ENCODE data around the gene MAP2. TPM values are rescaled to one million over a fixed set of nuclear protein-coding genes. Genes with fewer than 3 reads are reported as not detected.

Gene MAP2
- total and polyA plus RNA-seq, 2 donors from 2014 or later: 3.6 to 11.4 TPM

DNA sequence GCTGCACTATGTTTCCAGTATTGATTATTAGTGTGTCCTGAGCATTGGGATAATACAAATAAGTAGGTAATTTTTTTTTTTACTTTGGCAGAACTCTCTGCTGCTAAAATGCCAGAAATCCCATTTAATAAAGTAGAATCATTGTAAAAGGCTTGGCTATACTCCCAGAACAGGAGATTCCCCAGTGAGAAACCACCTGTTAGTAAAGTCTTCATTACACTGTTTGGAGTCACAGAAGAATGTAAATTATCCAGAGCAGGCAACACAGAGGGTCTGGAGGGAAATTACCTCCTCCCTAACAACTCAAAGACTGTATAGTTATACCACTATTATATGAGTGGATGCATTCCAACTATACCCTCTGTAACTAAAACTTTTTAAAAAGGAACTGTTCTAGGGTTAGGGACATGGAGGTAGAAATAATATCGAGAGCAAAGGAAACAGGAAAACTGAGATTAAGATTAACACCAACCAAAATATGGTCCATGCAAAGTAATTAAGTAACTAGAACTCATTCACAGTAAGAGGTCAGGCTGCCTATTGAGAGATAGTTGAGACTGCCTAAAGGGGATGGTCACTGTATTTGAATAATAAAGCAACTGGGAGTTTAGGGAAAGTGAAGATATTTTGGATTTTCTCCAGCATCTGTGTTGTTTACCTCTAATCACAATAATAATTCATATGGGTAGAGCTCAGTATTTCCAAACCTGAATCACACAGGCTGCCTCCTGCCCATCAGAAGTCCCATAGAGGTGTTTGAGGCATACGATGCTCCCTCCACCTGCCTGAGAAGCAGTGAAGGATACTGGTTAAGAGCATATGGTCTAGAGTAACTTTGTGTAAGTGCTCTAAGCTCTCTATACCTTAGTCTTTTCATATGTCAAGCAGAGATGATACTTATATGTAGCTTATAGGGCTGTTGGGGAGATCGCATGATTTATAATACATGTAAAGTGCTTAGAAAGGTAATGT is 34.4 kb downstream of the MAP2 start:
- Histone ChIP-seq H3K9ac (ENCODE audit: low read length in 3 of 3) (no peak overlapping the region), H3K9me3 (ENCODE audit: control insufficient read depth in 2 of 3, insufficient read depth in 1 of 3, low read length in 3 of 3) (no peaks in the 10 kb centered on the region), H3K4me1 (ENCODE audit: control insufficient read depth in 2 of 3, insufficient read depth in 2 of 3, low read depth in 1 of 3, low read length in 3 of 3) (no peaks in the 10 kb centered on the region), H3K36me3 (ENCODE audit: control insufficient read depth in 2 of 3, insufficient read depth in 3 of 3, low read length in 3 of 3) (no peaks in the 10 kb centered on the region), H3K4me3 (ENCODE audit: low read length in 3 of 3) (no peak overlapping the region), H3K27ac (ENCODE audit: low read depth in 2 of 2, low read length in 2 of 2) (no peak overlapping the region), H3K27me3 (ENCODE audit: control insufficient read depth, insufficient read depth, low read length) (no peaks in the 10 kb centered on the region)
- TF ChIP-seq, protein P1, sequence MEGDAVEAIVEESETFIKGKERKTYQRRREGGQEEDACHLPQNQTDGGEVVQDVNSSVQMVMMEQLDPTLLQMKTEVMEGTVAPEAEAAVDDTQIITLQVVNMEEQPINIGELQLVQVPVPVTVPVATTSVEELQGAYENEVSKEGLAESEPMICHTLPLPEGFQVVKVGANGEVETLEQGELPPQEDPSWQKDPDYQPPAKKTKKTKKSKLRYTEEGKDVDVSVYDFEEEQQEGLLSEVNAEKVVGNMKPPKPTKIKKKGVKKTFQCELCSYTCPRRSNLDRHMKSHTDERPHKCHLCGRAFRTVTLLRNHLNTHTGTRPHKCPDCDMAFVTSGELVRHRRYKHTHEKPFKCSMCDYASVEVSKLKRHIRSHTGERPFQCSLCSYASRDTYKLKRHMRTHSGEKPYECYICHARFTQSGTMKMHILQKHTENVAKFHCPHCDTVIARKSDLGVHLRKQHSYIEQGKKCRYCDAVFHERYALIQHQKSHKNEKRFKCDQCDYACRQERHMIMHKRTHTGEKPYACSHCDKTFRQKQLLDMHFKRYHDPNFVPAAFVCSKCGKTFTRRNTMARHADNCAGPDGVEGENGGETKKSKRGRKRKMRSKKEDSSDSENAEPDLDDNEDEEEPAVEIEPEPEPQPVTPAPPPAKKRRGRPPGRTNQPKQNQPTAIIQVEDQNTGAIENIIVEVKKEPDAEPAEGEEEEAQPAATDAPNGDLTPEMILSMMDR (IDR thresholded peaks at IDR 0.05; ENCODE audit: borderline replicate concordance, extremely low read depth, insufficient read depth): no peak
- no peak for FAIRE-seq
- intact Hi-C loops (cut with DNase I): no loop called here
- DNase-seq: peak in 2 of 5 donors; percentile 32 to 52

DNA sequence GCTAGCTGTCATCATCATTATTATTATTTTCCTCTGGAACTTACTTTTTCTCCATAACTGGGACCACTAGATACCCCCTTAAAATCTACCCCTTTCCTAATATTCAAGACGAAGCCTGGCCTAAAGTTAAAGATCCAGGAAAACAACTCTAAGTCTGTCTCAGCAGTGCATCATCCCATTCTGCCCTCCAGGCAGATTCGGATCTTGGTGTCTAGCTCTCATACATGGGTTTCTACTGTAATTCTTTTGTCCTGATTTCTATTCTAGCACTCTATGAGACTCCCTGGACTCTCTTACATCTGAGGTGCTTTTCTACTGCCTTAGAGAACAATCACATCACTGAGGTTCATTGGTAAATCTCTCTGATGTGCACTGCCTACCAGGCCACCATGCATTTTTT is 35.5 kb downstream of the MAP2 start:
- DNase-seq (no peak), FAIRE-seq (no peak)
- Histone ChIP-seq H3K4me1 (ENCODE audit: control insufficient read depth in 2 of 3, insufficient read depth in 2 of 3, low read depth in 1 of 3, low read length in 3 of 3) (no peaks in the 10 kb centered on the region), H3K4me3 (ENCODE audit: low read length in 3 of 3) (no peak overlapping the region), H3K9ac (ENCODE audit: low read length in 3 of 3) (no peak overlapping the region), H3K36me3 (ENCODE audit: control insufficient read depth in 2 of 3, insufficient read depth in 3 of 3, low read length in 3 of 3) (no peaks in the 10 kb centered on the region), H3K27me3 (ENCODE audit: control insufficient read depth, insufficient read depth, low read length) (no peaks in the 10 kb centered on the region), H3K27ac (ENCODE audit: low read depth in 2 of 2, low read length in 2 of 2) (no peak overlapping the region), H3K9me3 (ENCODE audit: control insufficient read depth in 2 of 3, insufficient read depth in 1 of 3, low read length in 3 of 3) (no peaks in the 10 kb centered on the region)
- intact Hi-C loops (cut with DNase I): no loop called here
- TF ChIP-seq, protein P1 (IDR thresholded peaks at IDR 0.05; ENCODE audit: borderline replicate concordance, extremely low read depth, insufficient read depth): no peak

DNA sequence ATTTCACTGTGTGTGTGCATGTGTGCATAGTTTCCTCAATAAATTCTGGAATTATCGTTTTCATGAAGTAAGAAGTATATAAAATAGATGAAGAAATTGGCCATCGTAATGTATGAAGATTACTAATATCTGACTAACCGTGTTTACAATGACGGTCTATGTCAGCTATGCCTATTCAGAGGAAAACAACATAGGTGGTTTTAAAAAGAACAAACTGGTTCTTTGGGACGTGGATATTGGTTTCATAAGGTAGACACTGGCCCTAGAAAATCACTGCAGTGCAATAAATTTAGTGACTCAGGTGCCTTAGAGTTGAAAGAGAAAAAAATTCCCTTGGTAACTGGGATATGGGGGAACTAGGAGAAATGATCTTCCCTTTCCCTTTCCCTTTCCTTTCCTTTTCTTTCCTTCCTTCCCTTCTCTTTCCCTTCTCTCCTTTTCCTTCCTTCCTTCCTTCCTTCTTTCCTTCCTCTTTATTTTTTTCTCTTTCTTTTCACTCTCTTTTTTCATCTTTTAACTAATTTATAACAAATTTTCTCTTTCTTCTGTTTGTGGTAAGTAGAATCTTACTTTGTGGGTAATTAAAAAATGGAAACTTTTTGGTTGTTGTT is 36.4 kb downstream of the MAP2 start:
- H3K9ac ChIP-seq (ENCODE audit: low read length in 3 of 3): no peak overlapping the region
- no peak for FAIRE-seq
- TF ChIP-seq, protein P1 (IDR thresholded peaks at IDR 0.05; ENCODE audit: borderline replicate concordance, extremely low read depth, insufficient read depth): no peak
- H3K4me3 ChIP-seq (ENCODE audit: low read length in 3 of 3): no peak overlapping the region
- no peaks in the 10 kb centered on the region for H3K36me3 ChIP-seq (ENCODE audit: control insufficient read depth in 2 of 3, insufficient read depth in 3 of 3, low read length in 3 of 3)
- H3K4me1 ChIP-seq (ENCODE audit: control insufficient read depth in 2 of 3, insufficient read depth in 2 of 3, low read depth in 1 of 3, low read length in 3 of 3): no peaks in the 10 kb centered on the region
- intact Hi-C loops (cut with DNase I): no loop called here
- no peaks in the 10 kb centered on the region for H3K27me3 ChIP-seq (ENCODE audit: control insufficient read depth, insufficient read depth, low read length)
- no peak overlapping the region for H3K27ac ChIP-seq (ENCODE audit: low read depth in 2 of 2, low read length in 2 of 2)
- no peaks in the 10 kb centered on the region for H3K9me3 ChIP-seq (ENCODE audit: control insufficient read depth in 2 of 3, insufficient read depth in 1 of 3, low read length in 3 of 3)
- no peak for DNase-seq
